GM18870 (cell line): Measurements from ENCODE around the gene FKBP8.
"Not testable (repeated sequence)": the region's sequence is repeated elsewhere in the genome, so short reads cannot be mapped to it uniquely, and the experiment has no call there.

ENCODE experiments used
- ATAC-seq: cut with Tn5 transposase; IDR thresholded peaks from one replicate; pipeline ENCODE4 v1.9.1; 2021; ENCODE audit warnings: moderate library complexity; ENCODE audit not compliant: unreplicated experiment

The FKBP8 gene

DNA sequence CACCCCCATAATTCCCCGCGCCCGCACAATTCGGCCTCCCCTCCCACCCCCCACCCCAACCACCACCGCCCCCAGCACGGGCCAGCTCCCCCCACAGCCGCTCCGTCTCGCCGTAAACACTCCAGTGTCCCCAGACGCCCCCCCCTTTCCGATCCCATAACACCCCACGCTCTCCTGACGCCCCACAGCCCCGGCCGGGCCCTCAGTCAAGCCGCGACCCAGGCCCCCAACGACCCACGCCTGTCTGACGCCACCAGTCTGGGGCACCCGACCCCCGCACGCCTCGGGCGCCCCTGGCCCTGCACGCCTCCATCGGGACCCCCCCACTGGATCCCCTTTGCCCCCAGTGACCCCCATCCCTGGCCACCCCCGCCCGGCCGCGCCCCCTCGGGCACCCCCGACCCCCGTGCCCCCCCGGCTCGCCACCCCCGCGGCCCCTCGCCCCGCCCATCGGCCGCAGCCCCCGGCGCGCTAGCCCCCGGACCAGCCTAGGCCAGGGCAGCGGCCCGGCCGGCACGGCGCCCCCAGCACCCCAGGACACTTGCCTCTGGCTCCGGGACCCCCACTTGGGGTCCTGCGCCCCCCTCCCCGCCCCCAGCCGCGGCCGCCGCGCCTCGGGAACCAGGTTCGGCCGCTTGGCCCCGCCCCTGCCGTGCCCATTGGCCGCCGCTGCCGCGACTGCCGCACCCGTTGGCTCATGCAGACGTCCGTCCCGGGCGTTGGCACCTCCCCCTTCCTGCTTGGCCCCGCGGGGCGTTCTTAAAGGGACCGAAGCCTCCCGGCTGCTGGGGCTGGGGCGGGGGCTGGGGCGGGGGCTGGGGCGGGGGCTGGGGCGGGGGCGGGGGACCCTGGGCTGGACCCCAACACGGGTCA lies at the start of gene FKBP8:
TSS of gene FKBP8 (minus strand) at position 633 of the 873 bp plus-strand sequence. CDS start 1,603 bp downstream, outside the sequence.
- peak; percentile 43 for ATAC-seq

DNA sequence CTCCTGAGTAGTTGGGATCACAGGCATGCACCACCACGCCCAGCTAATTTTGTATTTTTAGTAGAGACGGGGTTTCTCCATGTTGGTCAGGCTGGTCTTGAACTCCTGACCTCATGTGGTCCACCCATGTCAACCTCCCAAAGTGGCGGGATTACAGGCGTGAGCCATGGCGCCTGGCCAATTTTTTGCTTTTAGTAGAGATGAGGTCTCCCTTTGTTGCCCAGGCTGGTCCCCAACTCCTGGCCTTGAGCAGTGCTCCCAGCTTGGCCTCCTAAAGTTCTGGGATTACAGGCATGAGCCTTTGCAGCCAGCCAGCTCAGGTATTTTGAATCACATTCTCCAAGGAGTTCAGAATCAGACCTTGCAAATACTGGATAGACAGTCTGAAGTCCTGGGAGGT lies 49.4 kb upstream of the FKBP8 start:
- not testable (repeated sequence) for ATAC-seq

GRCh38 chr19:18591735-18592385 lies 48.5 kb upstream of the FKBP8 start:
- no peak for ATAC-seq

DNA sequence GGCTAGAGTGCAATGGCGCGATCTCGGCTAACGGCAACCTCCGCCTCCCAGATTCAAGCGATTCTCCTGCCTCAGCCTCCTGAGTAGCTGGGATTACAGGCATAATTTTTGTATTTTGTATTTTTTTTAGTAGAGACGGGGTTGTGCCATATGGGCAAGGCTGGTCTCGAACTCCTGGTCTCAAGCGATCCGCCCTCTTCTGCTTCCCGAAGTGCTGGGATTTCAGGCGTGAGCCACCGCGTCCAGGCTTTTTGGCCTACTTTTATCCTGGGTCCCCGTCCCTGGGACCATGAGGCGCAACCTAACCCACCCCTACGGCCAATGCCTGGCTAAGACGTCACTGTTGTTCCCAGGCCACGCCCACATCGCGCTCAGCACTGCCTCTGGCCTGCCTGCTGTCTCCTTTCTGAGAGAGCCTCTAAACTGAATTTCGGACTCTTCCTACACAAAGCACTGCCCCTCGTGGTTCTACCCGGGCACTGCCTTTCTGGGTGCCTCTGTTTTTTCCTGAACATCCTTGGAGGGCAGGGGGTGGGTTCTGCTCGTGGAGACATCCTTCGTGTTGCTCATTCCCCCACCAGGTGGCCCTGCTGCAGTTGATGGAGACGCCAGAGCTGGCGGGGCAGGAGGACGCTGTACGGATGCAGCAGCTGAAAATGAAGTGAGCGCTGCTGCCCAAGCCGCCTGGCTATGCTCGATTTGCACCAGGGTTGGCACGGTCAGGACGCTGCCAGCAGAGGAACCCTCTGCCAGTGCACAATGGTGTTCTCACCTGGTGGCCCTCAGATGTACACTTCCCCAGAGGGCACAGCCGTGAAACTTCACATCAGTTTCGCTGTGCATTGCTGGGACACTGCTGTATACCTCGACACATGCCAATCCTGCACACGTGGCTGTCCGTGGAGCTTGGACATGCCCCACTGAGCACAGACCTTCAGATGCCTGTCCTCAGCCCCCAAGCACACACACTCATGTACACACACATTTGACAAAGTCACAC lies 47.2 kb upstream of the FKBP8 start:
- ATAC-seq = no peak

DNA sequence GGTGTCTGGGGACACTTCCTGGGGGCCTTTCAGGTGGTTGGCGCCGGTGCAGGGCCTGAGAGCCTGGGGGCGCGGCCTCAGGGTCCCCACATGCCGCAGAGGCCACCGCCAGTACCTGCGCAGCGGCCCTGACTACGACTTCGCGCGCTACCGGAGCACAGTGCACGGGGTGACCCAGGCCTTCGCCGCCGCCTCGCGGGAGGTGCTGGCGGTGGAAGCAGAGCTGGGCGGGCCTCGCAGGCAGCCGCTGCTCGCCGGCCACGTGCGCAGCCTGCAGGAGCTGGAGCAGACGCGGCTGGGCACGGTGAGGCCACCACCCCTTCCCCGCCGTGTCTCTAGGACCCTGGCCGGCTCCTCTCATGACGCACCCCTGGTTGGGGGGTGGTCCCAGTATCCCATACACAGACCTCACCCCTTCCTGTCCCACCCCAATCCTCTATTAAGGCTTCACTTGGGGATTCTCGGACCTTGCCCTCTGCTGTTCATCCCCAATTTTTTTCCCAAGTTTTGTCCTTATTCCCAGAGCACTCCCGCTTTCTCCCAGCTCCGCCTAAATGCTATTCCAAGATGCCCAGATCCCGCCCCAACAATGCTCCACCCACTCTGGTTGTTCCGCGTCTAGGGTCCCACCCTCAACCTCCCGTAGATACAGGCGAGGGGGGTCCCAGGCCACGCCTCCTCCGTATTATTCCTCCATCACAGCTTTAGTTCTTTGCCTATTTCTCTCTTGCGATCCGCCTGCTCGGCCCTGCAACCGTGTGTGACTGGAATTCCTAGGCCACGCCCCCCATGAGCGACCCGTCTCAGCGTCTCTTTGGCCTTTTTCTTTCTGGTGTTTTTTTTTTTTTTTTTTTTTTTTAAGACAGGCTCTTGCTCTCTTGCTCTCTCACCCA lies 46.3 kb upstream of the FKBP8 start:
- ATAC-seq = no peak

DNA sequence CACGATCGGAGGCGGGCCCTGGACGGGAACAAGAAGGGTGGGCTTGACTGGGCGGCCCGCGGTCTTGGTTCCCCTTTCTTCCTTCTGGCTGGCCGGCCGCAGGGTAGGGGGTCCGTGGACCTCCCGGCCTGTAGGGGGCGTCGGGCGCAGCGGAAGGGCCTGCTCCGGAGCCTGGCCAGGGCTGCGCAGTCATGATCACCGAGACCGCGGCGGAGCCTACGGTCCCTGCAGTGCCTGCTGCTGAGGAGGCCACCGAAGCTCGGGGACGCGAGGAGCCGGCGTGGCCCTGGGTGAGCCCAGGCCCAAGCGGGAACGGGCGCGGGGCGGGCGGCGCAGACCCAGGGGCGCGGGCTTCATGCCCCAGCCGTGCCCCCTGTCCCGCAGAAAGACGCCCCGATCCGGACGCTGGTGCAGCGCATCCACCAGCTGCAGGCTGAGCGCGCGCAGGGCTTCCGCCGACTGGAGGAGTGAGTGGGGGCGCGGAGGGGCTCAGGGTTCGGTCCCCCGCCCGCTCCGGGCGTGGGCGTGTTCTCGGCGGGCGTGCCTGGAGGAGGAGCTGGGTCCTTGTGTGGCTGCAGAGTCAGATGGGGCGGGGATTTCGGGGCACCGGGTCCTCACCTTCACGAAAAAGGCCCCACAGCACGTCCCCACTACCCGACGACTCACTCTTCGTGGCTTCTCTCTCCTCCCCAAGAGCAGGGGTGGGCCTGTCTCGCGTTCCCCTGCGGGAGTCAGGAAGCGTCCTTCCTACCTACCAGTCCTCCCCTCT lies 45.4 kb upstream of the FKBP8 start, which contains the start of gene REX1BD:
TSS of gene REX1BD (plus strand) at position 188 of the 769 bp plus-strand sequence. CDS start at position 192, 4 bp downstream.
- no peak for ATAC-seq

DNA sequence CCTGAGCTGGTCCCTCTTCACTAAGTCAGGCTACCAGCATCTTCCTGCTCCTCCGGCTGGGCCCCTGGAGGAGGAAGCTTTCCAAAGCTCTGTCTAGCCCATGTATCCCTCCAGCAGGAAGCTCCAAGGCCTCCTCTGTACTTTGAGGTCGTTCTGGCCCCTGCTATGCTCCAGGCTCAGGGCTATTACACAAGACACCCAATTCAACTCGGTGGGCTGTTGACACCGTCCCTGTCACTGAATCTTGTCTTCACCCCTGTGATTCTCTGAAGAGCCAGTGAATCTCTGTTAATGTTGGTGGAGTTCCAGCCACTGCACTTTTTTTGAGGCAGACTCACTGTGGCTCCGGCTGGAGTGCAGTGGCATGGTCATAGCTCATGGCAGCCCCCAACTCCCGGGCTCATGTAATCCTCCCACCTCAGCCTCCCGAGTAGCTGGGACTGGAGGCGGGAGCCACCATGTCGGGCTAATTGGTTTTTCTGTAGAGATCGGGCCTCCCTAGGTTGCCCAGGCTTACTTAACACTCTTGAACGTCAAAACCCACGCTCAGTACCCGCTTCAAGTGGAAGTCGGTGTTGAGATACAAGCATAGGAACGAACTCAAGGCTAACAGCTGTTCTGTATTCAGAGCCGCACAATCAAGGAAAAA lies 44.7 kb upstream of the FKBP8 start:
- ATAC-seq = no peak

DNA sequence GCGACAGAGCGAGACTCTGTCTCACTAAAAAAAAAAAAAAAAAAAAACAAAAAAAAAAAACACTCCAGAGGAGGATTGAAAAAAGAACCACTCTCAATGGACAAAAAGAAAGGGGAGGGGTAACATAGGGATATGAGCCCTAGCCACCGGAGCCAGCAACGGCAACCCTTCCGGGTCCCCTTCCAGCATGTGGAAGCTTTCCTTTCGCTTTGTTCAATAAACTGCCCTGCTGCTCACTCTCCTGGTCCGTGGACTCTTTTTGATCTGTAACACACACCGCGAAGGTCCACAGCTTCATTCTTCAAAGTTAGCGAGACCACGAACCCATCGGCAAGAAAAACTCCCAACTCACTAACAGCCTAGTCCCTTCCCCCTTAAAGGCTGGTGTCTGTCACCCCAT lies 44.2 kb upstream of the FKBP8 start:
- ATAC-seq = no peak

GRCh38 chr19:18586306-18586705 lies 42.9 kb upstream of the FKBP8 start:
- no peak for ATAC-seq

DNA sequence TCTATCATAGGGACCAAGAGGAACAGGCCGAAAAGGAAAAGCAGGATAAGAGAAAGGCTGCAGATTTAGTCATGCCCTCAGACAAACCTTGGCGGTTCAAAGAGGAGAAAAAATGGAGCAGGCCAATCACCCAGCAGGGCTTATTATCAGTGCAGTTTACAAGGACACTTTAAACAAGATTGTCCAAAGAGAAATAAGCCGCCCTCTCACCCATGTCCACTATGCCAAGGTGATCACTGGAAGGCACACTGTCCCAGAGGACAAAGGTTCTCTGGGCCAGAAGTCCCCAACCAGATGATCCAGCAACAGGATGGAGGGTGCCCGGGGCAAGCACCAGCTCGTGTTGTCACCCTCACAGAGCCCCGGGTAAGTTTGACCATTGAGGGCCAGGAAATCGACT lies 36.9 kb upstream of the FKBP8 start:
- ATAC-seq = no peak

- no peak for ATAC-seq
Observed at GRCh38 chr19:18577365-18577914, 34.1 kb upstream of the FKBP8 start.

- ATAC-seq = no peak
Observed at GRCh38 chr19:18576383-18576782, 33.0 kb upstream of the FKBP8 start.

GRCh38 chr19:18574691-18575291 lies 31.4 kb upstream of the FKBP8 start:
- no peak for ATAC-seq

GRCh38 chr19:18571564-18572344 lies 28.4 kb upstream of the FKBP8 start, which contains the start of gene UBA52:
Gene UBA52, plus strand, starts transcription at chr19:18571857. Its CDS starts 1,444 bp downstream, at chr19:18573301.
- peak; percentile 85 for ATAC-seq

- ATAC-seq = no peak
Observed at GRCh38 chr19:18568367-18568766, 25.0 kb upstream of the FKBP8 start.

- ATAC-seq = no peak
Observed at GRCh38 chr19:18566953-18567352, 23.6 kb upstream of the FKBP8 start.

GRCh38 chr19:18562086-18562485 lies 18.7 kb upstream of the FKBP8 start:
- ATAC-seq = no peak
